Tibial nerve (tissue), 4 donors: ENCODE data around the gene LINGO4.

Experiments
- EP300 ChIP-seq, 2 donors: sonication (generic); formaldehyde crosslinking; IDR thresholded peaks; one replicate each; pipeline ENCODE4 v1.6.1; 2017; ENCODE audit warnings: antibody characterized with exemption in 2 of 2, mild to moderate bottlenecking in 1 of 2
- POLR2A ChIP-seq, 2 donors: fragments of 450-650 bp; IDR thresholded peaks; one replicate each; pipeline ENCODE4 v1.6.1; 2017; ENCODE audit warnings: antibody characterized with exemption in 2 of 2, mild to moderate bottlenecking in 2 of 2, moderate library complexity in 2 of 2
- TF ChIP-seq, protein P1 (sequence below), 5 experiments: fragments of 200-600 bp in 3 of 5; fragments of 450-650 bp in 2 of 5; sonication (generic) in 3 of 5; IDR thresholded peaks; one replicate each; pipeline ENCODE4 v1.5.1; 2016 to 2019; ENCODE audit warnings: antibody characterized with exemption in 5 of 5, mild to moderate bottlenecking in 3 of 5, moderate library complexity in 2 of 5

DNA sequence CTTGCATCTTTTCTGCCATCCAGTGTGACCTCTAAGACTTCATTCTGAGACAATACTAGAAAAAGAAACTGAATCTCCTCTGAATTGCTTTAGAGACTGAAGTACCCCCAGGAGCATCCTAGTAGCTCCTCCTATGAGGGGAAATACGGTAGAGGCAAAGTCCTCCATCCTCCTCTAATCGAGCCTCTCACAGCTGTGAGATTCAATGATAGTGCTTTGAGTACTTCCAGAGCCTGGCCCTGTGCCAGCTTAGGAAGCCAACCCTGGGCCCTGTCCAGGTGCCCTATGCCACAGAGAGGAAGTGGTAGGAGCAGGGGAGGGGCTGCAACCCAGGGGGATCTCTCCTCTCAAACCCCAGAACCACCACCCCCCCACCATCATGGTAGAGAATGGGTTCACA, 15.7 kb upstream of the LINGO4 start:
- TF ChIP-seq, protein P1, sequence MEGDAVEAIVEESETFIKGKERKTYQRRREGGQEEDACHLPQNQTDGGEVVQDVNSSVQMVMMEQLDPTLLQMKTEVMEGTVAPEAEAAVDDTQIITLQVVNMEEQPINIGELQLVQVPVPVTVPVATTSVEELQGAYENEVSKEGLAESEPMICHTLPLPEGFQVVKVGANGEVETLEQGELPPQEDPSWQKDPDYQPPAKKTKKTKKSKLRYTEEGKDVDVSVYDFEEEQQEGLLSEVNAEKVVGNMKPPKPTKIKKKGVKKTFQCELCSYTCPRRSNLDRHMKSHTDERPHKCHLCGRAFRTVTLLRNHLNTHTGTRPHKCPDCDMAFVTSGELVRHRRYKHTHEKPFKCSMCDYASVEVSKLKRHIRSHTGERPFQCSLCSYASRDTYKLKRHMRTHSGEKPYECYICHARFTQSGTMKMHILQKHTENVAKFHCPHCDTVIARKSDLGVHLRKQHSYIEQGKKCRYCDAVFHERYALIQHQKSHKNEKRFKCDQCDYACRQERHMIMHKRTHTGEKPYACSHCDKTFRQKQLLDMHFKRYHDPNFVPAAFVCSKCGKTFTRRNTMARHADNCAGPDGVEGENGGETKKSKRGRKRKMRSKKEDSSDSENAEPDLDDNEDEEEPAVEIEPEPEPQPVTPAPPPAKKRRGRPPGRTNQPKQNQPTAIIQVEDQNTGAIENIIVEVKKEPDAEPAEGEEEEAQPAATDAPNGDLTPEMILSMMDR (IDR thresholded peaks at IDR 0.05), result no peak
- TF ChIP-seq POLR2A (IDR thresholded peaks at IDR 0.05) (no peak), EP300 (IDR thresholded peaks at IDR 0.05) (no peak)
